NAMALWA (cell line): ENCODE measurements around the gene CAPN2.
"Not testable (repeated sequence)": the region's sequence is repeated elsewhere in the genome, so short reads cannot be mapped to it uniquely, and the experiment has no call there.

Experiments used
- DNase-seq: peaks from one replicate; pipeline ENCODE4 v3.0.0-alpha.2; 2015; ENCODE audit warnings: low spot score

The CAPN2 gene

GRCh38 chr1:223739366-223740037 is 27.2 kb downstream of the CAPN2 start:
- no peak for DNase-seq

DNA sequence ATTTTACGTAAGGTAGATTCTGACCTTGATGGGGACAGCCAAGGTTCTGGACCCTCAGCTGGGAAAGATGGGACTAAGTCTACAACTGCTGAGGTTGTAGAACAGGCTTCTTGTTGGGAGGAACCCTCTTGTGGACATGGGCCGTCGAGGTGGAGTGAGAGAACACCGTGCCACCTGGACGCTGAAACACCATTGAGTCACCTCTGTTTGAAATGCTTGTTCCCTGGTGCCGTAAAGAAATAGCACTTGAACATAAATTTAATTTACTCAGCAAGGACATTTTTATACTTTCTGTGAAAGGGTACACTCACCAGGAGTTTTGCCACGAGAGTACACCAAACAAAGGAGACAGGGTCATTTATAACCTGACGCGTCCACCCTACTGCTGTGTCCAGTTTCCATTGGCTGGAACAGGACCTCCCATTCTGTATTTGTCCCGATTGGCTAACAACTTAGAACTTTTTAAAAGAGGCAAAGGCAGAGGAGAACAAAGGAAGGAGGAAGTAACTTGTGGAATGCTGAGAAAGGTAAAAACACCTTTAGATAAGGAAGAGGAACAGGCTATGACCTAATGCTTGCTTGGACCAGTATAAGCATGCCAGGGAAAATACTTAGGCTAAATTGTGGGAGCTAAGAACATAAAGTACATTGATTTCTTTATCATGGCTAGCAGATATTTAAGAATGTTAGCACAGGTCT is 27.8 kb downstream of the CAPN2 start:
- DNase-seq = not testable (repeated sequence)

GRCh38 chr1:223741861-223742260 is 29.5 kb downstream of the CAPN2 start:
- DNase-seq = no peak

- DNase-seq = no peak
Observed at GRCh38 chr1:223742856-223743517, 30.6 kb downstream of the CAPN2 start.

GRCh38 chr1:223745731-223746130 is 33.4 kb downstream of the CAPN2 start:
- no peak for DNase-seq

- no peak for DNase-seq
Observed at GRCh38 chr1:223747838-223748335, 35.5 kb downstream of the CAPN2 start.

DNA sequence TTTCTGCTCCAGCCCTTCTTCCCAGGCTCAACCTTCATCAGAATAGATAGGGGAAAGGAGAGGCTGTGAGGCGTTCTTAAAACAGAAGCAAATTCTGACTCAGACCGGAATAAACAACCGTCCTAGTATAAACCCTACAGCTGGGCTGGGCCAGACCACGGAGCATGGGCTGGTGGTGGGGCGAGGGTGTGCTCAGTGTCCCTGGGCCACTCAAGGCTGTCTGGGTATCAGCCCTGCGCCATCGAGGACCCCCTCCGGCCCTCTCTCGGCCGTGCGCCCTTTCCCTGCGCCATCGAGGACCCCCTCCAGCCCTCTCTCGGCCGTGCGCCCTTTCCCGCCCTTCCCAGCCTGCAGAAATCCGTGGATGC is 36.0 kb downstream of the CAPN2 start:
- no peak for DNase-seq

DNA sequence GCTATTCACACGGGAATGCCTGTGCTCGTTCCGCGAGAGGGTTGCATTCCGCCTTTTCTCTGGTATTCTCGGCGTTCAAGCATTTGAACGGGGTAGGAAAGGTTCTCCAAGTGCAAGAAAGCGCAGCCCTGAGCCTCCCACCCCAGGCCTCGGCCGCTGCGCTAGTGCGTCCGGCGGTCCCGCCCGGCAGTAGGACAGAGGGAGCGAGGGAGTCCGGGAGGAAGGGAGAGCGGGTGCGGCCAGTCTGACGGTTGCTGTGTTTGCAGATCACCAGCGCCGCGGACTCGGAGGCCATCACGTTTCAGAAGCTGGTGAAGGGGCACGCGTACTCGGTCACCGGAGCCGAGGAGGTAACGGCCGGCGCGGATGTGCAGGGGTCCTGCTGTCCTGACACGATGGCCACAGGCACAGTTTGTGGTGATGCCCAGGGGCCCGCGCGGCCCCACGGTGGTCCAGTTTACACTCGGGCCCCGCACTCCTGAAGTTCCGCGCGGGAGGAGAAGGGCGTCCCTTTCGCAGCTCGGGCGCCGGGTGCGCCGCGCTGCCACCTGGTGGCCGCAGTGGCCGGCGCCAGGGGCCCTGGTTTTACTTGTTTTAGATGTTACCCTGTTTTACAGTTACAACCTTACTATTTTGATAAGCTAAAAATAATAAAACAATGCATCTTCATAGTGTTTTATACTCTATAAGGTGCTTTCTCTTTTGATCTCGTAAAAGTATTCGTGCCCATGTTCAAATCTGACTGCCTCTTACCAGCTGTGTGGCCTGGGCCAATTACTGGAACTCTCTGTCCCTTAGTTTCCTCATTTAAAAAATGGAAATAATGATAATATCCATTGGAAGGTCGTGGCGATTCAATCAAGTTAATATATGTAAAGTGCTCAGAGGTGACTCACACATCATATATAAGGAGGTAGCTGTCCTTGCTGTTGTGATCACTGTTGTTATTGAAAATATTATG is 36.7 kb downstream of the CAPN2 start:
- peak; percentile 54 for DNase-seq

DNA sequence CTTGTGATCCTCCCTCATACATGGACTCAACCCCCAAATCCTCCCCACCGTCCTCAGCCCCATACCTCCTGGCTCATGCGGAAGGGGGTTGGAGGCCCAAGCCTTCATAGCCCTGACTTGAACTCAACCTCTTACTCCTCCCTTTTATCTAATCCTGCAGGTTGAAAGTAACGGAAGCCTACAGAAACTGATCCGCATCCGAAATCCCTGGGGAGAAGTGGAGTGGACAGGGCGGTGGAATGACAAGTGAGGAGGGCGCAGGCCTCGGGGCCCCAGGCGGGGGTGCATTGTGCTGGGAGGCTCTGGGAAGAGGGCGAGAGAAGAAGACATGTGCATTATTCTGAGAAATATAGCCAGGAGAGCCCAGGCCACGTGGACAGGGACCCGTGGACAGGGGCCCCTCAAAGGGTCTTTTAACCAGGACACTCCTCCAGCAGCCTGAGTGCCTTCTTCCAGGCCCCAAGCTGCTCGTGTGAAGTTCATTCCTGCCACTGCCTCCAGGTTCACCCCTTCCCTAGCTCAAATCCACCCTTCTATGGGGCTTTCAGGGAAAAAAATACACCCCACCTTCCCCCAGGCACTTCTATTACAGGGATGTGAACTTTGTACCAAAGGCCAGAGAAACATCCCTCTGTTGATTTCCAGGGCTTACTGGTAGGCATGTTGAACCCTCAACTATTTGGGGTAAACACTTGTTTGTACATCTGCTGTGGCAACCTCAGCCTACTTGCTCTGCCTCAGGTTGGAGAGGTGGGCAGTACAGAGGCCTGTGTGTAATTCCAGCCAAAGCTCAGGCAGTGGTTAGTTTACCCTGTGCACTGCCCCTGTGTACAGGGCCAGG is 38.6 kb downstream of the CAPN2 start:
- DNase-seq = no peak

DNA sequence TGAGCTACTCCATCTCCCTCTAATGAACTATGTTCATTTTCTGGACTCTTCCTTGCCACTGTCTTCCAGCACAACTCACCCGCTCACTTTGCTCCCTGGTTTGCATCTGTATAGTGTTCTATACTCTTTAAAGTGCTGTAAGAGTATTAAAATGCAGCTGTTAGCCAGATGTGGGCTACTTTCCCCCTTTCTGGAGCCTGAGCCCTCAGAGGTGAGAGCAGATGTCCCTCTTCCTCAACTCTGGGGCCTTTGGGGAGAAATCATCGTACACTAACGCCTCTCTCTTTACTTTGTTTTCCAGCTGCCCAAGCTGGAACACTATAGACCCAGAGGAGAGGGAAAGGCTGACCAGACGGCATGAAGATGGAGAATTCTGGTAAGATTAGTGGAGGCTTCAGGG is 39.4 kb downstream of the CAPN2 start:
- no peak for DNase-seq

DNA sequence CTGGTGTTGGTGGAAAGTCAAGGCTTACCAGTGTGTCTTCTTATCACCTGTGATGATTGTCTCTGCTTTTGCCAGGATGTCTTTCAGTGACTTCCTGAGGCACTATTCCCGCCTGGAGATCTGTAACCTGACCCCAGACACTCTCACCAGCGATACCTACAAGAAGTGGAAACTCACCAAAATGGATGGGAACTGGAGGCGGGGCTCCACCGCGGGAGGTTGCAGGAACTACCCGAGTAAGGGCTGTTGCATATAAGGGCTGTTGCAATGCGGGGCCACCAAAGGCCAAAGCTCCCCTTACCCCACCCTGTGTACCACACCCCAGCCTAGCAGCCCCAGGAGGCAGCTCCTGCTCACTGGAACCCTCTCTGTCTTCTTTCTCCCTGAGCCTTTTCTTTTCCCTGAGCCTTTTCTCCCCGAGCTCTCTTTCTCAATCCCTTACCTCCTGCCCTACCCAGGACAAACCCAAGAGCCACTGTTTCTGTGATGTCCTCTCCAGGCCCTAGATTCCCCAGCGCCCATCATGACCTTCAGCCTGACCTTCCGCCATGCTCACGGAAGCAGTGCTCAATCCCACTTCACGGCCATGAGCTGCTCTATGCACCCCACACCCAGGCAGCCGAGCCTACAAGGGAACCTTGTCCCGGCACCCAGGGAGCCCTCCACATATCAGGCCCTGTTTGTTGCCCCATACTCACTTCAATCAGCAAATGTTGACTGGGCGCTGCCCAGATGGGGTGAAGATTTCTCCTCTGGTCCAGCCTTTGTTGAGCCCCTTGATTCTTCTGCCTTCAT is 40.6 kb downstream of the CAPN2 start:
- DNase-seq = no peak

DNA sequence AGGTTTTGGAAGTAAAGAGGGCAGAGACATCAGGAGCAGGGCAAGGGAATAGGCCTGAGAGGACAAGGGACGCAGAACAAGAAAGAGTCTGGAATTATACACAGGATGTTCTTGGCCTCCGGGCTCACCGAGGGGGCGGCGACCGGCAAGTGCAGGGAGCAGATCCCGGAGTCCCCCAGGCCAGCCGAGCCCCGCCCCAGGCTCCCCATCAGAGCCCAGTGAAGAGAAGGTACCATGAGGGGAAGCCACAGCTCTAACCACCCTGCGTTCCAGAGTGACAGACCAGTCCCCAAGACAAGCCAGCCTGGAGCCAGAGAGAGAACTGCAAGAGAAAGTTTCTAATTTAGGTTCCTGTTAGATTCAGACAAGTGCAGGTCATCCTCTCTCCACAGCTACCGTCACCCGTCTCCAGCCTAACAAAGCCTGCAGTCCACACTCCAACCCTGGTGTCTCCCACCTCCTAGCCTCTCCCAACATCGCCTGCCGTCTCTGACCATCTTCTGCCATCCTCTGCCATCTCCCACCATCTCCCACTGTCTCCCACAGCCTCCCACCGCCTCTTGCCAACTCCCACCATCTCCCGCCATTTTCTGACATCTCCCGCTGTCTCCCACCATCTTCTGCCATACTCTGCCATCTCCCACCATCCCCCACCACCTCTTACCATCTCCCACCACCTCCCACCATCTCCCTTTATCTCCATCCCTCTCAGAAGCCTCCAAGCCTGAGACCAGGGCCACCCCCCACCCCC is 42.5 kb downstream of the CAPN2 start:
- no peak for DNase-seq

GRCh38 chr1:223755432-223755792 is 43.1 kb downstream of the CAPN2 start:
- DNase-seq = no peak

DNA sequence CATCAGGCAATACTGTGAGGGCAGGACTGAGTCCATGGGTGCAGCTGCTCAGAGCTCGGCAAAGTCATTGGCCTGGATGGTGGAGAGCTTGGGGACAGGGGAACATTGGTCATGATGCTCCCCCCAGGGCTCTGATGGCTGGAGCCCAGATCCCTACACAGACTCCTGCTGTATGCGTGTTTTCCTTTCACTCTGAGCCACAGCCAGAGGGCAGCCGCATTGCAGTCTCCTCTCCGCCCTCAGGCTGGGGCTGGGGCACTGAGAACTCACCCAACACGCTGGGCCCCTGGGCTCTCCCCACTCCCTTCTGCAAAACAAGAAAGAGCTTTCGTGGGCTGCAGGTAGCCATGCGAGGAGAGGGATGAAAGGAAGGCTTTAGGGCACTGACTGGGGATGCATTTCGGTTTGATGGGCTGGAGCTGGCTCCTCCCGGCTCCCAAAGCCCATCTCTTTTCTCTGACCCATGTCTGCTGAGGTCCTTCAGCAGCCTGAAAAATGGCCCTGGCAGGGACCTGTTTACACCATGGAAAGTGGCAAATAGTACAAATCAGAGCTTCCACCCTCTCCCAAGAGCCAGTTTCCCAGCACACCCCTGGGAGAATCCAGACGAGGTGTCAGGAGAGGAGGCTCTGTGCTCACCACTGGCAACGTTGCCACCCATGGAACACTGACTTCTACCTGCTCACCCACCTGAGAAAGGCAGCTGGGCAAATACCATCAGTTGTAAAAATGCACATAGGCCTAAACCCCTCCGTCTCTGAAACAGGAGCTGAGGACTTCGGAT is 43.8 kb downstream of the CAPN2 start:
- DNase-seq = no peak

- DNase-seq = no peak
Observed at GRCh38 chr1:223756806-223757700, 44.7 kb downstream of the CAPN2 start.

- DNase-seq = no peak
Observed at GRCh38 chr1:223758734-223759133, 46.4 kb downstream of the CAPN2 start.

- DNase-seq = no peak
Observed at GRCh38 chr1:223759273-223759672, 46.9 kb downstream of the CAPN2 start.

- no peak for DNase-seq
Observed at GRCh38 chr1:223760833-223761232, 48.5 kb downstream of the CAPN2 start.
